ENCODE data around the gene RBPJ. TPM values are rescaled to one million over a fixed set of nuclear protein-coding genes. Genes with fewer than 3 reads are reported as not detected.

The RBPJ gene
- total RNA-seq, 2 donors from 2014 or later: 71.1 to 78.0 TPM

GRCh38 chr4:26360864-26361263, 40.0 kb downstream of the RBPJ start:
- Mint-ChIP-seq H3K9me3 (no peaks in the 10 kb centered on the region), H3K27ac (peak overlapping the region; percentile 77), H3K36me3 (ENCODE audit: low read depth) (no peaks in the 10 kb centered on the region), H3K27me3 (ENCODE audit: insufficient read depth) (no peaks in the 10 kb centered on the region), H3K4me1 (peaks cover 16% of the 10 kb centered on the region), H3K4me3 (no peak overlapping the region)
- Histone ChIP-seq H3K36me3 (ENCODE audit: control insufficient read depth, insufficient read depth, low read length) (no peaks in the 10 kb centered on the region), H3K9ac (ENCODE audit: extremely low read depth, low read length, poor library complexity, severe bottlenecking) (no peak overlapping the region), H3K4me3 (ENCODE audit: low read length) (no peak overlapping the region), H3K27ac (ENCODE audit: low read depth, low read length) (no peak overlapping the region), H3K4me1 (ENCODE audit: control insufficient read depth, insufficient read depth, low read length) (no peaks in the 10 kb centered on the region), H3K9me3 (ENCODE audit: control insufficient read depth, low read length) (no peaks in the 10 kb centered on the region), H3K27me3 (ENCODE audit: control insufficient read depth, insufficient read depth, low read length, poor library complexity, severe bottlenecking) (no peaks in the 10 kb centered on the region)
- 62 to 90% methylated on average over 4 of the region's 5 CpGs for WGBS, 2 experiments (ENCODE audit: insufficient coverage in 1 of 2, insufficient read length in 1 of 2)
- DNase-seq: peak; percentile 57
- no peak for TF ChIP-seq CTCF (conservative IDR thresholded peaks at IDR 0.05)

GRCh38 chr4:26361297-26361696, 40.5 kb downstream of the RBPJ start:
- H3K27ac ChIP-seq (ENCODE audit: low read depth, low read length): no peak overlapping the region
- H3K27me3 Mint-ChIP-seq (ENCODE audit: insufficient read depth): no peaks in the 10 kb centered on the region
- WGBS, 2 experiments (ENCODE audit: insufficient coverage in 1 of 2, insufficient read length in 1 of 2): 85% methylated on average over 2 of the region's 2 CpGs; no CpG with 5 or more reads in 1 of the 2 experiments
- no peak for TF ChIP-seq CTCF (conservative IDR thresholded peaks at IDR 0.05)
- H3K9ac ChIP-seq (ENCODE audit: extremely low read depth, low read length, poor library complexity, severe bottlenecking): no peak overlapping the region
- peaks cover 16% of the 10 kb centered on the region for H3K4me1 Mint-ChIP-seq
- H3K4me1 ChIP-seq (ENCODE audit: control insufficient read depth, insufficient read depth, low read length): no peaks in the 10 kb centered on the region
- no peaks in the 10 kb centered on the region for H3K27me3 ChIP-seq (ENCODE audit: control insufficient read depth, insufficient read depth, low read length, poor library complexity, severe bottlenecking)
- no peak overlapping the region for H3K4me3 ChIP-seq (ENCODE audit: low read length)
- no peak overlapping the region for H3K4me3 Mint-ChIP-seq
- no peaks in the 10 kb centered on the region for H3K36me3 Mint-ChIP-seq (ENCODE audit: low read depth)
- no peak for DNase-seq
- H3K27ac Mint-ChIP-seq: peak overlapping the region; percentile 77
- H3K9me3 Mint-ChIP-seq: no peaks in the 10 kb centered on the region
- no peaks in the 10 kb centered on the region for H3K9me3 ChIP-seq (ENCODE audit: control insufficient read depth, low read length)
- no peaks in the 10 kb centered on the region for H3K36me3 ChIP-seq (ENCODE audit: control insufficient read depth, insufficient read depth, low read length)

GRCh38 chr4:26362745-26363439, 42.1 kb downstream of the RBPJ start:
- DNase-seq: no peak
- H3K27me3 Mint-ChIP-seq (ENCODE audit: insufficient read depth): no peaks in the 10 kb centered on the region
- no peak overlapping the region for H3K9ac ChIP-seq (ENCODE audit: extremely low read depth, low read length, poor library complexity, severe bottlenecking)
- no peak overlapping the region for H3K4me3 Mint-ChIP-seq
- no peak overlapping the region for H3K27ac Mint-ChIP-seq
- H3K27me3 ChIP-seq (ENCODE audit: control insufficient read depth, insufficient read depth, low read length, poor library complexity, severe bottlenecking): no peaks in the 10 kb centered on the region
- no peaks in the 10 kb centered on the region for H3K9me3 Mint-ChIP-seq
- no peak for TF ChIP-seq CTCF (conservative IDR thresholded peaks at IDR 0.05)
- H3K4me1 Mint-ChIP-seq: peaks cover 19% of the 10 kb centered on the region
- no peaks in the 10 kb centered on the region for H3K9me3 ChIP-seq (ENCODE audit: control insufficient read depth, low read length)
- no peak overlapping the region for H3K4me3 ChIP-seq (ENCODE audit: low read length)
- H3K36me3 ChIP-seq (ENCODE audit: control insufficient read depth, insufficient read depth, low read length): no peaks in the 10 kb centered on the region
- WGBS, 2 experiments (ENCODE audit: insufficient coverage in 1 of 2, insufficient read length in 1 of 2): 91 to 96% methylated on average over 8 to 9 of the region's 9 CpGs
- H3K36me3 Mint-ChIP-seq (ENCODE audit: low read depth): no peaks in the 10 kb centered on the region
- no peaks in the 10 kb centered on the region for H3K4me1 ChIP-seq (ENCODE audit: control insufficient read depth, insufficient read depth, low read length)
- no peak overlapping the region for H3K27ac ChIP-seq (ENCODE audit: low read depth, low read length)

Measured in endodermal cell (in vitro differentiated cells).